Breast epithelium (tissue), 4 donors: ENCODE data around the gene MYOF. TPM values are rescaled to one million over a fixed set of nuclear protein-coding genes. Genes with fewer than 3 reads are reported as not detected.
A peak's percentile ranks its signal among the peaks of the same experiment; 100 is the strongest.

ENCODE experiments used
- DNase-seq, 2 donors: peaks; one replicate each; pipeline ENCODE4 v3.0.0-alpha.2; 2019; ENCODE audit warnings: low spot score in 2 of 2
- H3K27ac ChIP-seq, 2 donors: fragments of 200-600 bp; sonication (generic) in 1 of 2; one replicate each; pipeline ENCODE4 v1.5.1; 2016 to 2019; ENCODE audit warnings: mild to moderate bottlenecking in 1 of 2
- H3K27me3 ChIP-seq, 2 donors: fragments of 200-600 bp; sonication (generic) in 1 of 2; one replicate each; pipeline versions ENCODE4 v1.5.1 to v1.6.0; 2017 to 2019; ENCODE audit warnings: control low read depth in 1 of 2, mild to moderate bottlenecking in 1 of 2
- H3K36me3 ChIP-seq: fragments of 200-600 bp; one replicate; pipeline ENCODE4 v1.5.1; 2019
- H3K4me1 ChIP-seq, 2 donors: fragments of 200-600 bp; sonication (generic); one replicate each; pipeline ENCODE4 v1.5.1; 2016 to 2019; ENCODE audit warnings: control low read depth in 1 of 2
- H3K4me3 ChIP-seq, 3 donors: fragments of 200-600 bp; sonication (generic); 1 replicate in 2 of 3; 2 replicates in 1 of 3; pipeline ENCODE4 v1.5.1; 2016 to 2019; ENCODE audit warnings: mild to moderate bottlenecking in 3 of 3, moderate library complexity in 2 of 3
- H3K9me3 ChIP-seq, 2 donors: fragments of 200-600 bp; sonication (generic) in 1 of 2; one replicate each; pipeline ENCODE4 v1.5.1; 2016 to 2019; ENCODE audit warnings: control low read depth in 1 of 2
- CTCF ChIP-seq, 3 donors: fragments of 450-650 bp; IDR thresholded peaks; one replicate each; pipeline ENCODE4 v1.5.1; 2016 to 2017; ENCODE audit warnings: antibody characterized with exemption in 3 of 3, mild to moderate bottlenecking in 3 of 3, moderate library complexity in 3 of 3
- POLR2A ChIP-seq: fragments of 450-650 bp; IDR thresholded peaks from one replicate; pipeline ENCODE4 v1.6.1; 2016; ENCODE audit warnings: antibody characterized with exemption, mild to moderate bottlenecking, moderate library complexity
- POLR2AphosphoS5 ChIP-seq, 3 donors: sonication (generic); formaldehyde crosslinking; IDR thresholded peaks; one replicate each; pipeline ENCODE4 v1.6.1; 2017; ENCODE audit warnings: antibody characterized with exemption in 3 of 3
- intact Hi-C: fragments of 100-400 bp; cut with DNase I; formaldehyde crosslinking; loops from one replicate; pipeline ENCODE4 v1.15.1; 2023; ENCODE audit warnings: low total_unique reads
- total RNA-seq, 3 donors: library from RNA; depleted of rRNA; stranded (reverse); fragments of >200 nt; gene quantifications; one replicate each; pipeline ENCODE4 v1.1.0, GENCODE V29; 2016

Gene MYOF
- total RNA-seq, 3 donors from 2014 or later: 118 to 131 (median 130) TPM

- peak overlapping the region; percentile 93 to 94 for H3K27ac ChIP-seq
- no peak overlapping the region for H3K4me3 ChIP-seq
- TF ChIP-seq CTCF (IDR thresholded peaks at IDR 0.05): no peak
- TF ChIP-seq POLR2AphosphoS5 (IDR thresholded peaks at IDR 0.05): peak in 1 of 3 donors; percentile 51
- H3K9me3 ChIP-seq: no peaks in the 10 kb centered on the region
- DNase-seq: peak in 1 of 2 donors; percentile 79
- H3K36me3 ChIP-seq: no peaks in the 10 kb centered on the region
- intact Hi-C loops: no loop called here
- peaks cover 39 to 68% of the 10 kb centered on the region in 2 donors for H3K4me1 ChIP-seq
- H3K27me3 ChIP-seq: no peaks in the 10 kb centered on the region
Observed at GRCh38 chr10:93461807-93462178, 20.3 kb downstream of the MYOF start.

DNA sequence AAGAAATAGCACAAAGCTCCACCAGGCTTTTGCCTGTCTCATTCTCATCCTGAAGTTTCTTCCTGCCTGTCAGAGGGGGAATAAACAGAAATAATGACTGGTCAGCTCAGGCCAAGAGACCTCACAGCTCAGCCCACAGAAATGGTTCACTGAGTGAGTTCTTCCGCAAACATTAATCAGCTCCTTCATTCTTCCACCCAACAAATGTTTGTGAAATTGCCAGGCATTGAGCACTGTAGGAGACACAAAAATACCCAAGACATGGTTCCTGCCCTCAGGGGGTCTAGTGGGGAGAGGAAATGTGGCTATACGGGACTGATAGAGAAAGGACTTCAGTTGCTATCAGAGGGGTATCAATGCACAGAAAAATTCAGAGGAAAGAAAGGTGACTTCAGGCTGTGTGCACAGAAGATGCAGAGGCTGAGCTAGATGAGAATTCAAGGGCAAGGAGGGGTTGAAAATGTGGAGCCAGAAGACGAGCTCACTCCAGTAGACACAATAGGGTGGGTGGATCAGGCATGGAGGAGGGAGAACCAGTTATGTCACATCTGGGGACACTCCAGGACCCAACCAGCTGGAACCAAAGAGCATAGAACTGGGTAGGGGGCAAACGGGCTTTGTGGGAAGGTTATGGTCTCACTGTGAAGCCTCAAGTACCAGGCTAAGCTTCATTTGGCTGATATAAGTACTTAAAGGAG lies 20.9 kb downstream of the MYOF start:
- intact Hi-C loops: no loop called here
- TF ChIP-seq POLR2AphosphoS5 (IDR thresholded peaks at IDR 0.05) (no peak), CTCF (IDR thresholded peaks at IDR 0.05) (no peak), POLR2A (no peak)
- Histone ChIP-seq H3K4me3 (no peak overlapping the region), H3K4me1 (peaks cover 39 to 63% of the 10 kb centered on the region in 2 donors), H3K27me3 (no peaks in the 10 kb centered on the region), H3K36me3 (no peaks in the 10 kb centered on the region), H3K27ac (peak overlapping the region; percentile 93 to 94), H3K9me3 (no peaks in the 10 kb centered on the region)
- DNase-seq: no peak

DNA sequence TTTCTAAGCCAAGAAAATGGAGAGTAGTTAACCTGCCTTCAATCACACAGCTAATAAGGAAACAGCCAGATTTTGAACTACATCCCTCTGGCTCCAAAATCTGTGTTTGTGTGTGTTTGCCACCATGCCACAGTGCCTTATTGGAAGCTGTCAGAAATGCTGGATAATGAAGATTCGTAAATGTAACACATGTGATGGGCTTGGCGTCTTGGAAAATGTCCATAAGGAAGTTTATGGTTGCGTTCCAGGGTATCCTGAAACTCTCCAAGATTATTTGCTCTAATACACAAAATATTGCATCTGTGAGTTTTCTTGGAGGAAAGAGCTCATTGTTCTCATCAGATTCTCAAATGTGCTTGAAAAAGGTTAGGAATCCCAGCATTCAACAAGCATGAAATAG lies 22.7 kb downstream of the MYOF start:
- no peak for DNase-seq
- Histone ChIP-seq H3K27ac (peak overlapping the region; percentile 94 to 99), H3K9me3 (no peaks in the 10 kb centered on the region), H3K36me3 (no peaks in the 10 kb centered on the region), H3K27me3 (no peaks in the 10 kb centered on the region), H3K4me3 (peak overlapping the region in 1 of 3 donors; percentile 57), H3K4me1 (peaks cover 39 to 48% of the 10 kb centered on the region in 2 donors)
- TF ChIP-seq CTCF (IDR thresholded peaks at IDR 0.05): no peak
- no peak for TF ChIP-seq POLR2A
- TF ChIP-seq POLR2AphosphoS5 (IDR thresholded peaks at IDR 0.05): no peak
- intact Hi-C loops: no loop called here

DNA sequence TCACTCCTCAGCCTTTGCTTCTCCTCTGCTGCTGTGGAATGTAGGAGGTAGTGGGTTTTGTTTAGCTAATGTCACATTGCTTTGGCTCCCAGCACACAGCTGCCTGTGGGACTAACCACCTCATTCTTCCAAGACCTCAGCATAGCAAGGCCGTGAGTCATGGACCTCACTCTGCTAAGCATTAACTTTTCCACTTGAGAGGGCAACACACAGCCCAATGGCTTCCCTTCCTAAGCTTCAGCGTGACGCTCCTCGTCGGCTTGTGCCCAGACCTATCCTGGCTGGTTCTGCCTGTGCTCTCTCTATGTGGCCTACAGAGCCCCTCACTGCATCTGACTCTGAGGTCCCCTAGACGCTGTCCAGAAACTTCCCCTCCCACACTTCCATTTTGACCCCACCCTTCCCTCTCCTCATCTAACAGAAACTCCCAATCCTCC lies 23.3 kb downstream of the MYOF start:
- H3K36me3 ChIP-seq: no peaks in the 10 kb centered on the region
- H3K9me3 ChIP-seq: no peaks in the 10 kb centered on the region
- H3K27me3 ChIP-seq: no peaks in the 10 kb centered on the region
- TF ChIP-seq POLR2A (no peak), CTCF (IDR thresholded peaks at IDR 0.05) (no peak), POLR2AphosphoS5 (IDR thresholded peaks at IDR 0.05) (peak; percentile 67 to 95 (median 84))
- intact Hi-C loops: no loop called here
- peak; percentile 75 to 95 for DNase-seq
- H3K4me1 ChIP-seq: peaks cover 37 to 42% of the 10 kb centered on the region in 2 donors
- peak overlapping the region in 1 of 3 donors; percentile 57 for H3K4me3 ChIP-seq
- H3K27ac ChIP-seq: peak overlapping the region; percentile 94 to 99

DNA sequence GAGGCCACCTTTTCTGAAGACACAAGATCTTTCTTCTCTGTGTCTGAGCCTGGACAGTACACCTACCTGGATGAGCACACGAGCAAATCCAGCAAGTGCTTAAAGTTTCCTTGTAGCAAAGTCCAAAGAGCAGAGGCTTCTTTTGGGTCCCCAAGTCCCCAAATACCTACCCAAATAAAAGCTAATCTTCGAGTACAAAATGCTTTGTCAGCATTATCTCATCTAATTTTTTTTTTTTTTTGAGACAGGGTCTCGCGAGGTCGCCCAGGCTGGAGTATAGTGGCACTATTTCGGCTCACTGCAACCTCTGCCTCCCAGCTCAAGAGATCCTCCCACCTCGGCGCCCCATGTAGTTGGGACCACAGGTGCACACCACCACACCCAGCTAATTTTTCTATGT lies 24.6 kb downstream of the MYOF start:
- peaks cover 31 to 41% of the 10 kb centered on the region in 2 donors for H3K4me1 ChIP-seq

More for the DNA sequence above, 24.6 kb downstream of the MYOF start:
- Histone ChIP-seq H3K27me3 (no peaks in the 10 kb centered on the region), H3K9me3 (no peaks in the 10 kb centered on the region), H3K36me3 (no peaks in the 10 kb centered on the region), H3K27ac (peak overlapping the region; percentile 94 to 99), H3K4me3 (no peak overlapping the region)
- no peak for DNase-seq
- intact Hi-C loops: no loop called here
- TF ChIP-seq POLR2A (no peak), CTCF (IDR thresholded peaks at IDR 0.05) (no peak), POLR2AphosphoS5 (IDR thresholded peaks at IDR 0.05) (no peak)
